Measurements from ENCODE around the gene MYO1F.
A peak's percentile ranks its signal among the peaks of the same experiment; 100 is the strongest.
"Not testable (repeated sequence)": the region's sequence is repeated elsewhere in the genome, so short reads cannot be mapped to it uniquely, and the experiment has no call there.

Gene MYO1F

DNA sequence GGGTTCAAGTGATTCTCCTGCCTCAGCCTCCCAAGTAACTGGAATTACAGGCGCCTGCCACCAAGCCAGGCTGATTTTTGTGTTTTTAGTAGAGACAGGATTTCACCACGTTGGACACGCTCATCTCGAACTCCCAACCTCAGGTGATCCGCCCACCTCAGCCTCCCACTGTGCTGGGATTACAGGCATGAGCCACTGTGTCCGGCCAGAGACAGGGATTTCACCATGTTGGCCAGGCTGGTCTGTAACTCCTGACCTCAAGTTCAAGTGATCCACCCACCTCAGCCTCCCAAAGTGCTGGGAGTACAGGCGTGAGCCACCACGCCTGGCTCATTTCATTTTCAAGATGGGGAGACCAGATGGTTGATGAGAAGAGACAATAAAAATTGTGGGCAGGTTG lies 12.4 kb downstream of the MYO1F start:
- not testable (repeated sequence) for DNase-seq (ENCODE audit: low read depth)

DNA sequence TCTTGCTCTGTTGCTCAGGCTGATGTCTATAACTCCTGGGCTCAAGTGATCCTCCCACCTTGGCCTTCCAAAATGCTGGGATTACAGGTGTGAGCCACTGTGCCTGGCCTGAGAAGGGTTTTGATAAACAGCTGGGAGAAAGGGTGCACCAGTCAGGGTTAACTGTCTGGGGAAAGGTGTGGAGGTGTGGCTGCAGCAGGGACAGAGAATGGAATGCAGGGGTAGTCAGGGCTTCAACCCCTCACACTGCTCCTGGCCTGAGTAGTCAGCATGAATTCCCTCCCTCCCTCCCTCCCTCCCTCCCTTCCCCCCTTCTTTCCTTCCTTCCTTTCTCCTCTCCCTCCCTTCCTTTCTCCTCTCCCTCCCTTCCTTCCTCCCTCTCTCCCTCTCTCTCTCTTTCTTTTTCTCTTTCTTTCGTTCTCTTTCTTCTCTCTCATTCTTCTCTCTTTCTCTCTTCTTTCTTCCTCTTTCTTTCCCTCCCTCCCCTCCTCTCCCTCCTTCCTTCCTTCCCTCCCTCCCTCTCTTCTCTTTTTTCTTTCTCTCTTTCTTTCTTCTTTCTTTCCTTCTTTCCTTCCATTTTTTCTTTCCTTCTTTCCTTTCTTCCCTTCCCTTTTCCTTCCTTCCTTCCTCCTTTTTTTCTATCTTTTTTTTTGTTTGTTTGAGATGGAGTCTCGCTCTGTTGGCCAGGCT lies 16.0 kb downstream of the MYO1F start:
- no peak for DNase-seq (ENCODE audit: low read depth)

DNA sequence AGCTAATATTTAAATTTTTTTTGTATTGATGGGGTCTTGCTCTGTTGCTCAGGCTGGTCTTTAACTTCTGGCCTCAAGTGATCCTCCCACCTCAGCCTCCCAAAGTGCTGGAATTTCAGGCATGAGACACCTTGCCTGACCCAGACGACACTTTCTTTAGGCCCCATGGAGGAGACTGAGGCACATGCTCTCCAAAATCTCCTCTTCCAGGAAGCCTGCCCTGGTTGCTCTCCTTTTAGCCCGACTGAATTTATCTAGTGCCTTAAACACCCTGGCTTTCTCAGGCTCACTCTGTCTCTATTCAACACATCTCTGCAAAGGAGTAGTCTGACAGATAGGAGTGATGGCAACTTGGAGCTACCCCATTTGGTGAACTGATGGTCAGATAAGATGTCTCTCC lies 18.9 kb downstream of the MYO1F start:
- DNase-seq (ENCODE audit: low read depth), result no peak

DNA sequence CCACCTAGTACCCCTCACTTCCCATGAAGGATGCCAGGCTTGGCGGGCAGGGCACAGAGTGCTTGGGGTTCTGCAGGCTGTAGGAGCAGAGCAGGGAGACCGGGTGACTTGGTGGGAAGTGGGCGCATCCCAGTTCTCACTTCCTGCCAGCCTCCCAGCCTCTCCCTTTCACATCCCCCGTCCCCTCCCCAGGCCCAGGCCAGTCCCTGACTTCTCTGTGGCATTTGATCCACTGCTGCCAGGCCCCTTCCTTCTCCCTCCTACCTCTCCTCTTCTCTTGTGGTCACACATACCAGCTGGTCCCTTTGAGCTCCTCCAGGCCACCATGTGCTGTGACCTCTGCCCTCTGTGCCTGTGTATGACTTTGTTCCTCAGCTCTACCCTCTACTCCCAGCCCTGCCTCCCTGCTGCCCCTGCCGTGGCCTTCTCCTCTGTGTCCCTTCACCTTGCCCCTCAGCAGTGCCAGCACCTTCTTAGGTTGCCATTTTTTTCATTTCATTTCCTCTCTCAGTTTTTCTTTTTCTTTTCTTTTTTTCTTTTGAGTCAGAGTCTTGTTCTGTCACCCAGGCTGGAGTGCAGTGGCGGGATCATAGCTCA lies 19.5 kb downstream of the MYO1F start:
- DNase-seq (ENCODE audit: low read depth), result no peak

DNA sequence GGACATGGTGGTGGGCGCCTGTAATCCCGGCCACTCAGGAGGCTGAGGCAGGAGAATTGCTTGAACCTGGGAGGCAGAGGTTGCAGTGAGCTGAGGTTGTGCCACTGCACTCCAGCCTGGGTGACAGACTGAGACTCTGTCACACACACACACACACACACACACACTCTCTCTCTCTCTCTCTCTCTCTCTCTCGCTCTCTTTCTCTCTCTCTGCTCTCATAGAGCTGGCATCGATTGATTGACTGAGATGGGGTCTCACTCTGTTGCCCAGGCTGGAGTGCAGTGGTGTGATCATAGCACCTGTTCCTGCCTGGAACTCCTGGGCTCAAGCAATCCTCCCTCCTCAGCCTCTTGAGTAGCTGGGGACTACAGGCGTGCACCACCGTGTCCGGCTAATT lies 23.5 kb downstream of the MYO1F start:
- not testable (repeated sequence) for DNase-seq (ENCODE audit: low read depth)

DNA sequence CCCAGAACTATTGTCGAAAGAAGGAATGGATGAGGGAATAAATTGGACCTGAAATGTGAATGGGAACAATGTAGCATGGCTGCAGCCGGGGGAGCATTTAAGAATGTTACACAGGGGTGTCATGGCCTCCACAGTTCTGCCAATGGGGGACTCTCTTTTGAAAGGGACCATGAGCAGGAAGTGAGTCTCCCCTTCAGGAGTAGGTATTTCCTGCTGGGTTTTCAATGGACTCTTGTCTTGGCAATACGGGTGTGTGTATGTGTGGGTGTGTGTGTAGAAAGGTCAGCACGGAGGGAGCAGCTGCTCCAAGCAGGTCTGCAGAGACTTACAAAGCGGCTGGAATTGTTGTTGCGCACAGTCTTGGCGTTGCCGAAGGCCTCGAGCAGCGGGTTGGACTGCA lies 24.4 kb downstream of the MYO1F start:
- DNase-seq (ENCODE audit: low read depth), result peak; percentile 24

DNA sequence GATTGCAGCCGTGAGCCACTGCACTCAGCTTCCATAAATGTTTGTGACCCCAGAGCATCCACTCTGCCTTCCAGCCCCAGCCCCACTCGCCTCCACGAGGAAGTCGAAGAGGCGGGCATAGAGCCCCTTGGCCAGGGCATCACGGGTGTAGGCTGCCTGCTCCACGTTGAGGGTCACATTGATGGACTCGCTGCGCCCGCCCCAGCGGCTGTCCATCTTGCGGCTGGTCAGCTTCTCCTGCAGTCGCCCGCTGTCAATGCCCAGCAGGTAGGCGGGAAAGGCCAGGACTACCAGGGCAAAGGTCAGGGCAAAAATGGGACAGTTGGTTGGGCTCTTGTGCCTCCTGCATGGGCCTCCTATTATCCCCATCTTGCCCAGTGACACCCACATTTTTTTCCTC lies 27.2 kb downstream of the MYO1F start:
- DNase-seq (ENCODE audit: low read depth), result no peak

DNA sequence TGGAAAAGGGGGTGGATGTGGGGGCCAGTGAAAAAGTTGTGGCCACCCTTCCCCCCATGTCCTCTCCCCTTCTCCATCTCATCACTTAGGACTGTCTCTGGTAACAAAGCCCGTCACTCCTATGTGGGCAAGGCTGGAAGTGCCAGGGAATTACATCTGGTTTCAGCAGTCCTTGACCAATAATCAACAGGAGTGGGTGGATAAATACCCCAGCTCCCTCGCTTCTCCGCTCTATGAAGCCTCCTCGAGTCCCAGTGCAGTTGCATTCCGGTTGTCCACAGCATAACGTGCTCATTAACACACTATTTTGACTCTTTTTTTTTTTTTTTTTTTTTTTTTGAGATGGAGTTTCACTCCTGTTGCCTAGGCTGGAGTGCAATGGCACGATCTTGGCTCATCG lies 31.5 kb downstream of the MYO1F start:
- DNase-seq (ENCODE audit: low read depth), result no peak

DNA sequence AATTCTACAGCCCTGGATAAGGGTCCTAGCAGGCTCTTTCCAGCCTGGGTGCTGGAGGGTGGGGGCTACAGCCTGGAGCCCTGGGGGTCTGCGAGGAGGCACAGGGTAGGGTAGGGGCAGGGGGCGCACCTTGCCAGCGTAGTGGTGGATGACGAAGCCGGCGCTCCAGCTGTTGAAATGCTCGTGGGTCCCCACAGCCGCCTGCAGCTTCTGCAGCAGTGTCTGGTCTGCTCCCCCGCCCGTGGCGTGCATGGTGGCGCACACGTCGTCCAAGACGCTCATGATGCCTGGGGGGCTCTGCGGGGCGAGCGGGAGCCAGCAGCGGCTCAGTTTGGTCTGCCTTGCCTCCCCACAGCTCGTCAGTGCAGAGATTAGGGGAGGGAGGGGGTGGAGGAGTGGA lies 33.1 kb downstream of the MYO1F start:
- DNase-seq (ENCODE audit: low read depth), result no peak

DNA sequence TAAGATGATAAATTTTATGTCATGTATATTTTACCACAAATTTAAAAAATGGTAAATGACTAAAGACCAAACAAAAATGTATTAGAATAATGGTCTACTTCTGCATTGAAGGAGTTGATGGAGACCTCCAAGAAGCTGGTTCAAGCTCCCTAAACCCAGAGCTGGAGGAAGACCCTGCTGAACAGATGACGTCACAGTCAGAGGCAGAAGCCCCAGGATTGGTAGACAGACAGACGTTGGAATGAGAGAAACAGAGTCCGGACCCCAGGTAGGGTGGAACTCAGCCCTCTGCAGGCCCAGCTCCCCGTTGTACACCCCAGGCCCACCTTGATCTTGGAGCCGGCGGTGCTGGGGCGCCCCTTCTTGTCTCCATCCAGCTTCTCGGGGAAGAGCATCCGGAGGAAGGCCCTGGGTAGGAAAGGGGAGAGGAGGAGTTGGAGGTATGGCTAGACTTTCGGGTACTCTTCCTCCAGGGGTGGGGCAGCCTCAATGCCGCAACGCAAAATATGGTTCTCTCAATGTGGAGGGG lies 37.6 kb downstream of the MYO1F start:
- no peak for DNase-seq (ENCODE audit: low read depth)

DNA sequence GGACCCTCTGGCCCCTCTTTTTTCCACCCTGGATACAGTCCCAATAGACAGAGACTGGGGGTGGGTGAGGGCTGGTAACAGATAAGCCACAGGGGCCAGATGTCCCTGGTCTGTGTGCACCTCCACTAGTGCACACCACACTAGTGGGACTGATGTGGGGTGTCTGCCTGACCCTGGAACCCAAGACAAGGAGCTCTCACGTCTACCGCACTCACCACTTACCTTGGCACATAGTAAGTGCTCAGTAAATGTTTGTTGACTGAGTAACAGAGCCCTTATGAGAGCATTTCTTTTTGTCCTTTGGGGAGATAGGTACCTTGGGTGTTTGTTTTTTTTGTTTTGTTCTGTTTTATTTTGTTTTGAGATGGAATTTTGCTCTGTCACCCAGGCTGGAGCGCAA lies 40.1 kb downstream of the MYO1F start:
- DNase-seq (ENCODE audit: low read depth), result no peak

DNA sequence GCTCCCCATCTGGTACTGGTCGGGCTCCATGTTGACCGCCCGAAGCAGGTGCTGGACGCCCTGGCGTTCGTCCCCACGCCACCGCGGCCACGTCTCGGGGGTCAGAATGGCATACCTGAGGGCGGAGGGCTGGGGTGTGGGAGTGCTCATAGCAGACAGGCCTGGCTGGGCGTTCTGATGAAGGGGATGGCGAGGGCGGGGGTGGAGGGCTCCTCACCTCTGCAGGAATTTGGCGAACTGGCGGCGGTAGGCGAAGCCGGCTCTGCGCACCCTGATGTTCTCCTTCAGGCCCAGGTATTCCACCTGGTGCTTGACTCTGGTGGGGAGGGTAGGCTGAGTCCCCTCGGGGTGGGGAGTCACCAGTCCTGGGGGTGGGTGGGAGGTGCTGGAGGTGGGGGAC lies 41.0 kb downstream of the MYO1F start:
- no peak for DNase-seq (ENCODE audit: low read depth)

DNA sequence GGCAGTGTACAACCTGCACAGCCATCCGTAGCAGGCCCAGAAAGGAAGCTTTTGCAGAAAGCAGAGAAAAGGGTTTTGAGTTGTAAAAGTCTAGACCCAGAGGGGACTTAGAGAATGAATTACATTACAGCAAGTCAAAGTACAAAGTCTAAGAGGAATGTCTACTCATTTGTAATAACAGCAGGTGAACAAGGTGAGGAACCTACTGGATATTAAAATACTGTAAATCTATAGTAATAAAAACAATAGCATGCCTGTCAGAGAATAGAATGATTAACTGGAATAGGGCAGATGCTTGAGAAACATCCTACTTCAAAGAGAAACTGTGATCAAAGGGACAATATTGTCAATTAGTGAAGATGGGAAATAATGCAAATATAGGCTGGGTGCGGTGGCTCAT lies 45.0 kb downstream of the MYO1F start:
- DNase-seq (ENCODE audit: low read depth), result no peak

DNA sequence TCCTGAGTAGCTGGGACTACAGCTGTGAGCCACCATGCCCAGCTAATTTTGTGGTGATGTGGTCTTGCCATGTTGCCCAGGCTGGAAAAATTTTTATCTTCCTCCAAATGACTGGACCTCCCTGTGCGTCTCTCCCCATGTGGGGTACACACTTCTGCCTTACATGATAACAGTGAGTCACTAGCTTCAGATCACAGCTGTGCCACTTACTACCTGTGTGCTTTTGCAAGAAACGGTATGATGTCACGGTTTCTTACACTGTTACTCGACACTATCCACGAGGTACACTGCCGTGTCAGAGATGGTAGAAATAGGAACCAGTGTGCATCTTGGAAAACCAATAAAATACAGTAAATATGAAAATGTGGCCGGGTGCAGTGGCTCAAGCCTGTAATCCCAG lies 45.8 kb downstream of the MYO1F start:
- DNase-seq (ENCODE audit: low read depth), result no peak

DNA sequence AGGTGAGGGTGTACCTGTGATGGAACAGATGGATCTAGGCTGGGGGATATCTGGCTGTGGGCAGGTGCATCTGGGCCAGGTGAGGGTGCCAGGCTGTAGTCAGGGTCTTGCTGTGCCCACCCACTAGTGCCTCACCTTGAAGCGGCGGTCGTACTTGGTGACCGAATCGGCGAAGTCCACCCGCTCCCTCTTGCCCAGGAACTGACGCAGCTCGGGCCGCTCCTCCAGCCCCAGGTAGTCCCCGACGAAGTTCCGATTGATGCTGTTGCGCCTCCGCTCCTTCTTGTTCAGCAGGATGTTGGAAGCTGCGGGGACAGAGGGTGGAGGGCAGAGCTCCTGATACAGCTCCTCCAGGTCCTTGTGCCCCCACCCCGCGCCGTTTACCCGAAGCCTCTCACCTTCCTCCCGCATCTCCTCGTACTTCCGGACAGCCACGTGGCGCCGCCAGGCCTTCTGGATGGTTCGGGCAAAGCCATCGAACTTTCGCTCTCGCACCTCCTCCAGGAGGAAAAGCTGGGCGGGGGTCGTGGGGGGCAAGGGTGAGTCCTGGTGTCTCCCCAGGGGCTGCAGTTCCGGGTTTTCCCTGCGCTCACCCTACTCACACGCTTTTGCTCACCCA lies 47.1 kb downstream of the MYO1F start:
- no peak for DNase-seq (ENCODE audit: low read depth)

DNA sequence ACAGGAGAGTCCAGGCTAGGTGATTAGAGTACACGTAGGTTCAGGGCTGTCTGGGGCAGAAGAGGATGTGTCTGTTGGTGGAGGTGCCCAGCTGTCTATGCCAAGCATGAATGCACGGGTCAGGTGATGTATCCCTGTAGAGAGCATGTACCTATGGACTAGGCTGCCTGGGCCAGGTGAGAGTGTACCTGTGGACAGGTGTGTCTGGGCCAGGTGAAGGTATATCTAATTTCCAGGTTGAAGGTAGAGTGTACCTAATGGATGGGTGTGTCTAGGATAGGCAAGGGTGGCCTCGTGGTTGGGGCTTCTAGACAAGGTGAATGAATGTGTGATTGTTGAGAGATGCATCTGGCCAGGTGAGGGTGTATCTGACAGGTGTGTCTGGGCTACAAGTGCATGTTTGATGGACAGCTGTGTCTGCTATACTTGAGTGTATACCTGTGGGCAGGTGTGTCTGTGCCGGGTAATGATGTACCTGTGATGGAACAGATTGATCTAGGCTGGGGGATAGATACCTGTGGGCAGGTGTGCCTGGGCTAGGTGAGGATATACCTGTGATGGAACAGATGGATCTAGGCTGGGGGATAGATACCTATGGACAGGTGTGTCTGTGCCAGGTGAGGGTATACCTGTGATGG lies 47.8 kb downstream of the MYO1F start:
- no peak for DNase-seq (ENCODE audit: low read depth)

DNA sequence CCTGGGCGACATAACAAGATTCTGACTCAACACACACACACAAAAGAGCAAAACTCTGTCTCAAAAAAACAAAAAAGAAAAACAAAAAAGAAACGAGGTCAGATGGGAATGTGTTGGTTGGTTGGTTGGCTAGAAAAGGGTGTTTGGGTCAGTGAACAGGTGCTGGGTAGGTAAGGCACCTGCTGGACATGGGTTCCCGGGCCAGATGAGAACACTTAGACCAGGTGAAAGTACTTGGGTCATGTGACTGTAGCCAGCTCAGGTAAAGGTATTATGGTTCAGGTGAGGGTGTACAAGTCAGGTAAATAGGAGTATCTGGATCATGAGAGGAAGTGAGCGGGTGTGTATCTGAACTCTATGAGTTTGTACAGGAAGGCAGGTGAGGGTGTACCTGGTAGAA lies 48.7 kb downstream of the MYO1F start:
- DNase-seq (ENCODE audit: low read depth), result no peak

DNA sequence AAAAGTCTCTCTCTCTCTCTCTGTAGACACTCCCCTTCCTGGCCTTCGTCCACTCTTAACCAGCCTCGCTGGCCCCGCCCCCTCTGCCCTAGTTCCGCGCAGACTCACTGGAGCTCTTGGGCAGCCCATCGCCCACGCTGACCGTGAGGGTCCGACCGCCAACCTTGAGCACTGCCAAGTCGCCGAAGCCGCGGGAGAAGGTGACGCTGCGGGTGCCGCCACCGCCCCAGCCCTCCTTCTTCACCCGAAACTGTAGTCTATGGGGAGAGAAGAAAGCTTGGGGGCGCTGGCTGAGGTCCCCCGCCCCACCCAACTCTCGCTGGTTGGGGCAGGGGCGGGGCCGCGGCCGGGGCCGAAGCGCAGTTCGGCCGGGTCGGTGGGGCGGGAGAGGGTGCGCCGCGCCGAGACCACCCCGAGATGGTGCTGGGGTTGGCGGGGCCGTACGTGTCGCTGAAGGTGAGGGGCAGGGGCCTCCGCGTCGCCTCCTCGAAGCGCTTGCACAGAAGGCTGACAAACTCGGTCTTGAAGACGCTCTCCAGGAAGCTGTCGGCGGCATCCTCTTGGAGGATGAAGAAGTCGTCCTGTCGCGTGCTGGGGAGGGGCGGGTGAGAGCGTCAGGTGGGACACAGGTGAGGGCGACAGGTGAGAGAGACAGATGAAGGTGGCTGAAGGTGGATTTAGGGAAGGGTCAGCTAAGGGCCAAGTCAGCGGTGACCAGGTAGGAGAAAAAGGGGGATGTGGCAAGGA lies 50.7 kb downstream of the MYO1F start:
- peak; percentile 92 for DNase-seq (ENCODE audit: low read depth)

DNA sequence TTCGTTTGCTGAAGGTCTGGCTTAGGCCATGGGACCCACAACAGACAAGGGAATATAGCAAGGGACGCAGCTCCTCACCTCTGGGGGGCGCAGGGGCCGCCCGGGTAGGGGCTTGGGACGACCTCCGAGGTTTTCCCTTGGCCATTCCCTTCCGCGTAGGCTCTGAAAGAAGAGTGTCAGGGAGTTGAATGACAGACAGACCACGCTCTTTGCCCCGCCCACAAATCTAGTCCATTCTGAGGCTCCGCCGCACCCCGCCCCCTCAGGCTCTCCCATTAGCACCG lies 51.9 kb downstream of the MYO1F start:
- DNase-seq (ENCODE audit: low read depth), result no peak

DNA sequence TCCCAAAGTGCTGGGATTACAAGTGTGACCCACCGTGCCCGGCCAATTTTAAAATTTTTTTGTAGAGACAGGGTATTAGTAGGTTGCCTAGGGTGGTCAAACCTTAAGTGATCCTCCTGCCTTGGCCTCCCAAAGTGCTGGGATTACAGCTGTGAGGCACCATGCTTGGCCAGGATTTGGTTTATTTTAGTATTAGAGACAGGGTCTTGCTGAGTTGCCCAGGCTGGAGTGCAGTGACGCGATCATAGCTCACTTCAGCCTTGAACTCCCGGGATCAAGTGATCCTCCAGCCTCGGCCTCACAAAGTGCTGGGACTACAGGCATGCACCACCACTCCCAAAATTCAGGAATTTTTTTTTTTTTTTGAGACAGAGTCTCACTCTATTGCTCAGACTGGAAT lies 57.9 kb downstream of the MYO1F start:
- no peak for DNase-seq (ENCODE audit: low read depth)

DNA sequence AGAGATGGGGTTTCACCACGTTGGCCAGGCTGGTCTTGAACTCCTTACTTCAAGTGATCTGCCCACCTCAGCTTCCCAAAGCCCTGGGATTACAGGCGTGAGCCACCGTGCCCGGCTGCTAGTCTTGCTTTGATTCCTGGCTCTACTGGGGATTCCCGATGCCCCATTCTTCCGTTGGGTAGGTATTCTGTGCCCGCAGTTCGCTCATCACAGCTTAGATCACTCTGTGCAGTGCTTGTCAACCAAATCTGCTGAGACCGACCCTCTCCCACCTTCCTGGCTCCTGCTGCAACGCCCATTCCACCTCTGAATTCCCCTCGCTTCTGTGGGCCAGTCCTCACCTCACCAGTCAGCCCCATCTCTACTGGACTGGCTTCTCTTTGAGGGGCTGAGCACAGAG lies 58.7 kb downstream of the MYO1F start:
- no peak for DNase-seq (ENCODE audit: low read depth)

DNA sequence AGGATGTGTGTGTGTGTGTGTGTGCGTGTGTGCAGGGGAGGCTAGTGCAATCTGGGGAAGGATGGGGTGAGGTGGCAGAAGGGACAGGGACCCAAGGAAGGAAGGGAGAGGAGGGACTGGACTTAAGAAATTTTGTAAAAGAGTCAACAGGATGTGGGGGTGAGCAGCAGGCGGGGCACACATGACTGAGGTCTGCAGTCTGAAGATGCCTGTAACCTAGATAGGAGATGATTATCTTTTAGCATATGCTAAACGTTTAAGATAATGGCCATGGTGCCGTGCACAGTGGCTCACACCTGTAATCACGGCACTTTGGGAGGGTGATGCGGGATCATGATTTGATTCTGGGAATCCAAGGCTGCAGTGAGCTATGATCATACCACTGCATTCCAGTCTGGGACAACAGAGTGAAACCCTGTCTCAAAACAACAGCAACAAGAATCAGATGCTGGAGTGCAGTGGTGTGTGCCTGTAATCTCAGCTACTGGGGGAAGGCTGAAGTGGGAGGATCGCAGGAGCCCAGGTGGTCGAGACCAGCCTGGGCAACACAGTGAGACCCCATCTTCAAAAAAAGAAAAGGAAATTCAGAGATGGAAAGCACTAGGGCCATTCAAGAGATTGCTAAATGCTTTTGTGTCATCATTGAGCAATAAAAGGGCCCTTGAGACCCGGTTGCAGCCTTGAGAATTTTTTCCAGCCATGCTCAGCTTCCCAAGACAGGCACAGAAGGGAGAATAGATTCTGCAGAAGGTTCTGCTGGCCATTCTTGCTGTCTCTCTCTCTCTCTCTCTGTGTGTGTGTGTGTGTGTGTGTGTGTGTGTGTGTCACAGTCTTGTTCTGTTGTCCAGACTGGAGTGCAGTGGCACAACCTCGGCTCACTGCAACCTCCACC lies 59.4 kb downstream of the MYO1F start:
- DNase-seq (ENCODE audit: low read depth), result peak; percentile 49
